GM18909 (cell line): ENCODE measurements around the gene FJX1.
"Not testable (repeated sequence)": the region's sequence is repeated elsewhere in the genome, so short reads cannot be mapped to it uniquely, and the experiment has no call there.

ENCODE experiments used
- ATAC-seq: cut with Tn5 transposase; IDR thresholded peaks from one replicate; pipeline ENCODE4 v1.9.1; 2021; ENCODE audit warnings: mild to moderate bottlenecking; ENCODE audit not compliant: unreplicated experiment, poor library complexity

Gene FJX1

GRCh38 chr11:35629914-35630313 lies 11.7 kb downstream of the FJX1 start:
- ATAC-seq, result no peak

- no peak for ATAC-seq
Measured at GRCh38 chr11:35631891-35632290, 13.6 kb downstream of the FJX1 start.

- no peak for ATAC-seq
Measured at GRCh38 chr11:35632301-35632700, 14.0 kb downstream of the FJX1 start.

- ATAC-seq, result no peak
Measured at GRCh38 chr11:35633827-35634423, 15.7 kb downstream of the FJX1 start.

- ATAC-seq, result no peak
Measured at GRCh38 chr11:35635933-35636332, 17.7 kb downstream of the FJX1 start.

- ATAC-seq, result no peak
Measured at GRCh38 chr11:35639591-35640179, 21.4 kb downstream of the FJX1 start.

- ATAC-seq, result no peak
Measured at GRCh38 chr11:35641171-35641897, 23.1 kb downstream of the FJX1 start.

GRCh38 chr11:35641964-35642363 lies 23.7 kb downstream of the FJX1 start:
- ATAC-seq, result no peak

GRCh38 chr11:35647421-35648093 lies 29.3 kb downstream of the FJX1 start:
- no peak for ATAC-seq

GRCh38 chr11:35650006-35650405 lies 31.7 kb downstream of the FJX1 start:
- no peak for ATAC-seq

GRCh38 chr11:35650467-35650866 lies 32.2 kb downstream of the FJX1 start:
- no peak for ATAC-seq

- no peak for ATAC-seq
Measured at GRCh38 chr11:35651263-35651662, 33.0 kb downstream of the FJX1 start.

GRCh38 chr11:35652786-35653185 lies 34.5 kb downstream of the FJX1 start:
- not testable (repeated sequence) for ATAC-seq

GRCh38 chr11:35654711-35655110 lies 36.5 kb downstream of the FJX1 start:
- ATAC-seq, result no peak

GRCh38 chr11:35655254-35655653 lies 37.0 kb downstream of the FJX1 start:
- no peak for ATAC-seq

GRCh38 chr11:35655856-35656255 lies 37.6 kb downstream of the FJX1 start:
- ATAC-seq, result no peak

GRCh38 chr11:35658020-35658948 lies 40.0 kb downstream of the FJX1 start:
- no peak for ATAC-seq

GRCh38 chr11:35661534-35661933 lies 43.3 kb downstream of the FJX1 start:
- no peak for ATAC-seq

- ATAC-seq, result peak; percentile 50
Measured at GRCh38 chr11:35662061-35662648, 43.9 kb downstream of the FJX1 start.
